Karpas-422 (cell line): ENCODE results near the gene CEACAM16. TPM values are rescaled to one million over a fixed set of nuclear protein-coding genes. Genes with fewer than 3 reads are reported as not detected.

Experiments
- DNase-seq: peaks from one replicate; pipeline ENCODE4 v3.0.0-alpha.2; 2015
- H2AFZ ChIP-seq: fragments of 200-600 bp; sonication (generic); 2 replicates; pipeline ENCODE4 v1.6.1; 2014; ENCODE audit warnings: antibody characterized with exemption, low read length, mixed read lengths
- H3K27ac ChIP-seq: fragments of 200-600 bp; sonication (generic); 2 replicates; pipeline ENCODE4 v1.5.1; 2014; ENCODE audit warnings: mild to moderate bottlenecking, low read length, moderate library complexity
- H3K27me3 ChIP-seq: fragments of 200-600 bp; sonication (generic); 2 replicates; pipeline ENCODE4 v1.6.1; 2014; ENCODE audit warnings: low read length, mixed read lengths
- H3K36me3 ChIP-seq: fragments of 200-600 bp; sonication (generic); 2 replicates; pipeline ENCODE4 v1.6.1; 2014; ENCODE audit warnings: low read length, mixed read lengths; ENCODE audit not compliant: insufficient read depth
- H3K4me1 ChIP-seq: fragments of 200-600 bp; sonication (generic); 2 replicates; pipeline ENCODE4 v1.6.1; 2014; ENCODE audit warnings: mild to moderate bottlenecking, low read length, mixed read lengths
- H3K4me2 ChIP-seq: fragments of 200-600 bp; sonication (generic); 2 replicates; pipeline ENCODE4 v1.6.1; 2014; ENCODE audit warnings: low read length, low read depth, mild to moderate bottlenecking; ENCODE audit not compliant: poor library complexity, severe bottlenecking
- H3K4me3 ChIP-seq: fragments of 200-600 bp; sonication (generic); 2 replicates; pipeline ENCODE4 v1.5.1; 2014; ENCODE audit warnings: mild to moderate bottlenecking, antibody characterized with exemption, low read length, mixed read lengths
- H3K79me2 ChIP-seq: fragments of 200-600 bp; sonication (generic); 2 replicates; pipeline ENCODE4 v1.6.1; 2014; ENCODE audit warnings: mild to moderate bottlenecking, low read length, mixed read lengths
- H3K9ac ChIP-seq: fragments of 200-600 bp; sonication (generic); 2 replicates; pipeline ENCODE4 v1.6.0; 2014; ENCODE audit warnings: low read length
- H3K9me2 ChIP-seq: fragments of 200-600 bp; sonication (generic), shearing (Covaris generic); replicated peaks from 2 replicates; pipeline ENCODE4 v1.6.0; 2014; ENCODE audit warnings: mild to moderate bottlenecking, low read length, moderate library complexity; ENCODE audit not compliant: insufficient read depth
- H3K9me3 ChIP-seq: fragments of 300-700, 200-600 bp; sonication (generic); 2 replicates; pipeline ENCODE4 v1.6.1; 2014; ENCODE audit warnings: low read length, mixed read lengths
- H4K20me1 ChIP-seq: fragments of 200-600 bp; sonication (generic); 2 replicates; pipeline ENCODE4 v1.6.1; 2014; ENCODE audit warnings: mild to moderate bottlenecking, antibody characterized with exemption, low read length, low read depth; ENCODE audit not compliant: insufficient read depth
- total RNA-seq: library from RNA; depleted of rRNA; stranded (reverse); fragments of >200 nt; shearing (Covaris generic); gene quantifications from 2 replicates; pipeline ENCODE4 v1.2.3, GENCODE V29; 2014; ENCODE audit warnings: low replicate concordance

Gene CEACAM16
- total RNA-seq, 1 experiment from 2014 or later, result not detected

DNA sequence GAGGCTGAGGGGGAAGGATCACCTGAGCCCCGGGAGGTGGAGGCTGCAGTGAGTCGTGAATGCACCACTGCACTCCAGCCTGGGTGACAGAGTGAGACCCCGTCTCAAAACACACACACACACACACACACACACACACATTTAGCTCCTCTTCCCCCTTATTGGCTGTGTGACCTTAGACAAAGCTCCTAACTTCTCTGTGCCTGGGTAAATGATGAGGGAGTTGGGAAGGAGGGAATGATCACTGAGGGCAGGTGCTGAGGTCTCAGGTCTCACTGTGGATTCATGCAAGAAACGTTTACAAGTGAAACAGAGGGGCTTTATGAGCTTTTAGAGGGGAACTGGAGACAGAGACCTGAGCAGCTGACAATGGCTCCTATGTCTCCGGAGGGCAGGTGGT is 32.7 kb downstream of the CEACAM16 start:
- H3K36me3 ChIP-seq, result no peaks in the 10 kb centered on the region
- no peak for DNase-seq
- H2AFZ ChIP-seq, result no peak overlapping the region
- H3K27me3 ChIP-seq, result no peaks in the 10 kb centered on the region
- H3K9me3 ChIP-seq, result no peaks in the 10 kb centered on the region
- no peak overlapping the region for H3K27ac ChIP-seq
- H4K20me1 ChIP-seq, result no peaks in the 10 kb centered on the region
- H3K9me2 ChIP-seq, result no peaks in the 10 kb centered on the region
- no peak overlapping the region for H3K4me2 ChIP-seq
- no peak overlapping the region for H3K4me3 ChIP-seq
- no peaks in the 10 kb centered on the region for H3K79me2 ChIP-seq
- no peak overlapping the region for H3K9ac ChIP-seq
- H3K4me1 ChIP-seq, result no peaks in the 10 kb centered on the region

DNA sequence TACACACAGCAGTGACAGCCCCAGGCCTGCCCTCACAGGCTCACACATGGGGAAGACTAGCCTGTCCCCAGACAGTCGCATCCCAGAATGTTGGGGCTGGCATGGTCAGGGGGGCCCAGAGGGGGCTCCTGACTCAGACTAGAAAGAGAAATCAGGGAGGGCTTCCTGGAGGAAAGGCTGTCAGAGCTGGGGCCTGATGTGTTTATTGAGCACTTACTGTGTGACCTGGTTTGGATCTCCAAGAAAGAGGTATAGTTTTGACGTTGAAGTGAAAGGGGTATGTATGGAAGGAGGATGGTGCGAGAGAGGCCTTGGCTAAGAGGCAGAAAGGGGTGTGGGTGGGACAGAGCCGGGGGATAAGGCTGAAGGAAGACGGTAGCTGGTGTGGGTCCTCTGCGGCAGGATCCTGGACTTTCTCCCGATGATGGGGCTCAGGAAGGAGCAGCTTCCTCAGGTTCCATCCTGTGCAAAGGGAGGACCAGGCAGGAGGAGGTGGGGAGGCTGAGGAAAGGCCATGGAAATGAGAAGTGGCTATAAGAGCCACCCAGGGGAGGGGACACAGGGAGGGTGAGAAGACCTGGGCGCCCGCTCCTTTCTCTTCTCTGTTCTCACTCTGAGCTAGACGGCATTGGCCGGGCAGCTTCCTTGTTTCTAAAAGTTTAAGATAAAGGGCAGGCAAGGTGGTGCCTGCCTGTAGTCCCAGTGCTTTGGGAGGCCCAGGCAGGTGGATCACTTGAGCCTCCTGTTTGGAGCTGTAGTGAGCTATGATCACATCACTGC is 33.5 kb downstream of the CEACAM16 start:
- Histone ChIP-seq H3K9me3 (no peaks in the 10 kb centered on the region), H3K4me2 (no peak overlapping the region), H3K9me2 (no peaks in the 10 kb centered on the region), H3K79me2 (no peaks in the 10 kb centered on the region), H3K4me1 (no peaks in the 10 kb centered on the region), H2AFZ (no peak overlapping the region), H3K4me3 (no peak overlapping the region), H3K36me3 (no peaks in the 10 kb centered on the region), H3K27me3 (no peaks in the 10 kb centered on the region), H3K27ac (no peak overlapping the region), H4K20me1 (no peaks in the 10 kb centered on the region), H3K9ac (no peak overlapping the region)
- DNase-seq, result no peak

DNA sequence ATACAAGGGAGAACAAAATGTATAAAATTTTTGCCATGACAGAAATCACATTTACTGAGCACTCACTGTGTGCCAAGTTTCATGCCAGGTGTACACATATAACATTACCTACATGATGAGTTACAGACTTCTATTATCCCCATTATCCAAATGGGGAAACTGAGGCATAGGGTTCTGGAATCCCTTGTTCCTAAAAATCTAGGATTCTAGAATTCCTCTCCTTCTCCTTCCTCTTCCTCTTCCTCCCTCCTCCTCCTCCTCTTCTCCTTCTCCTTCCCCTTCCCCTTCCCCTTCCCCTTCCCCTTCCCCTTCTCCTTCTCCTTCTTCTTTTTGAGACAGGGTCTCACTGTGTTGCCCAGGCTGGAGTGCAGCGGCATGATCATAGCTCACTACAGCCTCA is 35.4 kb downstream of the CEACAM16 start:
- Histone ChIP-seq H2AFZ (no peak overlapping the region), H3K79me2 (no peaks in the 10 kb centered on the region)

GRCh38 chr19:44735011-44735410 is 36.1 kb downstream of the CEACAM16 start:
- Histone ChIP-seq H3K36me3 (no peaks in the 10 kb centered on the region), H3K4me3 (no peak overlapping the region), H3K27ac (no peak overlapping the region), H3K4me2 (no peak overlapping the region), H2AFZ (no peak overlapping the region), H4K20me1 (no peaks in the 10 kb centered on the region), H3K79me2 (no peaks in the 10 kb centered on the region), H3K27me3 (no peaks in the 10 kb centered on the region), H3K4me1 (no peaks in the 10 kb centered on the region), H3K9me3 (no peaks in the 10 kb centered on the region), H3K9ac (no peak overlapping the region), H3K9me2 (no peaks in the 10 kb centered on the region)
- DNase-seq, result no peak

More for the DNA sequence above, 35.4 kb downstream of the CEACAM16 start:
- no peak for DNase-seq
- no peaks in the 10 kb centered on the region for H3K9me3 ChIP-seq
- no peaks in the 10 kb centered on the region for H3K4me1 ChIP-seq
- no peaks in the 10 kb centered on the region for H3K9me2 ChIP-seq
- no peak overlapping the region for H3K27ac ChIP-seq
- no peaks in the 10 kb centered on the region for H3K27me3 ChIP-seq
- H3K4me3 ChIP-seq, result no peak overlapping the region
- H3K9ac ChIP-seq, result no peak overlapping the region
- no peak overlapping the region for H3K4me2 ChIP-seq
- H4K20me1 ChIP-seq, result no peaks in the 10 kb centered on the region
- no peaks in the 10 kb centered on the region for H3K36me3 ChIP-seq

- no peak overlapping the region for H3K27ac ChIP-seq
- H4K20me1 ChIP-seq, result no peaks in the 10 kb centered on the region
- no peaks in the 10 kb centered on the region for H3K79me2 ChIP-seq
- no peak overlapping the region for H2AFZ ChIP-seq
- no peak overlapping the region for H3K4me2 ChIP-seq
- no peak overlapping the region for H3K4me3 ChIP-seq
- H3K9me3 ChIP-seq, result no peaks in the 10 kb centered on the region
- H3K9ac ChIP-seq, result no peak overlapping the region
- no peaks in the 10 kb centered on the region for H3K9me2 ChIP-seq
- H3K4me1 ChIP-seq, result no peaks in the 10 kb centered on the region
- no peak for DNase-seq
- H3K27me3 ChIP-seq, result no peaks in the 10 kb centered on the region
- no peaks in the 10 kb centered on the region for H3K36me3 ChIP-seq
Observed at GRCh38 chr19:44737238-44738071, 38.5 kb downstream of the CEACAM16 start.

GRCh38 chr19:44738136-44738535 is 39.2 kb downstream of the CEACAM16 start:
- H3K4me1 ChIP-seq, result no peaks in the 10 kb centered on the region
- no peak overlapping the region for H2AFZ ChIP-seq
- no peak overlapping the region for H3K27ac ChIP-seq
- H3K9me3 ChIP-seq, result no peaks in the 10 kb centered on the region
- no peaks in the 10 kb centered on the region for H3K36me3 ChIP-seq
- H3K79me2 ChIP-seq, result no peaks in the 10 kb centered on the region
- H3K27me3 ChIP-seq, result no peaks in the 10 kb centered on the region
- H4K20me1 ChIP-seq, result no peaks in the 10 kb centered on the region
- H3K4me2 ChIP-seq, result no peak overlapping the region
- H3K4me3 ChIP-seq, result no peak overlapping the region
- H3K9ac ChIP-seq, result no peak overlapping the region
- H3K9me2 ChIP-seq, result no peaks in the 10 kb centered on the region
- no peak for DNase-seq

DNA sequence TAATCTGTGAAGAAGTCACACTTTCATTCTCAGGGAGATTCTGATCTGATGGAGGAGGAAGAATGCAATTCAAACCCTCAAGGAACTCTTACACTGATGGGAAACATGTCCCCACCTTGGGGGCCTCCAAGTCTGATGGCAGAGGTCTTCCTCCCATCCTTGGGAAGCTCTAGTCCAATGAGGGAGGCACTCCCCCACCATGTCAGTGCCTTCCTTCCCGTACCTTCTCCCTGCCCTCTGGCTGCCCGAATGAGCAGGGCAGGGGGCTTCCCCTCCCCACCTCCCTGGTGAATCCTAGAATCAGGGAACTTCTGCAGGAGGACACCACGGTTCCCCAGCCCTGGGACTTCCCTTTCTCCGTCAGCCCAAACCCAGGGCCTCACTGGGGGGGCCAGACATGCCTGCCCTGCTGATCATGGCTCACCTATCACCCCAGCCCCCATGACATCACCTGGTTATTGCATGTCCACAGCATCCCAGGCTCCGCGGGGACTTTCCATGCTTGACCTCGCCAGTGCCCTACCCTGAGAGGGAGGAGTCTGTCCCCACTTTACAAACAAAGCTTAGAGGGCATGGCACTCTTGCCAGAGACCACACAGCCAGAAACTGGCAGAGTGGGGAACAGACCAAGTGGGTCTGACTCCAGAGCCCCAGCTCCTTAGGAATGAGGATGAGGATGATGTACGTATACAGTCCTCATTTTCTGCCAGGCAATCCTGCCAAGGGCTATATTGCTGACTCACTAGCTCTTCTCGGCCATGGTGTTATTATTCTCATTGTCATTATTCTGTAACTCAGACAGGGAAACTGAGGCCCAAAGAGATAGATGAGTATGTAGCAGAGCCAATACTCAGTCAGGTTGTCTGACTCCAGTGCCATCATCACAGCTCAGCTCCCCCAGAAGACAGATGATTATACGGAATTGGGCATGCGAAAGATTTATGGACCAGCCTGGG is 39.9 kb downstream of the CEACAM16 start:
- no peaks in the 10 kb centered on the region for H3K4me1 ChIP-seq
- no peaks in the 10 kb centered on the region for H3K9me2 ChIP-seq
- no peak overlapping the region for H3K9ac ChIP-seq
- H3K4me2 ChIP-seq, result no peak overlapping the region
- no peaks in the 10 kb centered on the region for H3K79me2 ChIP-seq
- no peaks in the 10 kb centered on the region for H3K36me3 ChIP-seq
- no peak overlapping the region for H3K27ac ChIP-seq
- H3K4me3 ChIP-seq, result no peak overlapping the region
- no peaks in the 10 kb centered on the region for H4K20me1 ChIP-seq
- no peaks in the 10 kb centered on the region for H3K9me3 ChIP-seq
- no peak overlapping the region for H2AFZ ChIP-seq
- no peaks in the 10 kb centered on the region for H3K27me3 ChIP-seq
- no peak for DNase-seq
